GM23338 (cell line): ENCODE results near the gene NCKAP1.

ENCODE experiments used
- CREB1 ChIP-seq: fragments of 250-450 bp; sonication (Bioruptor Pico); IDR thresholded peaks from 2 replicates; pipeline ENCODE4 v1.5.0; 2020; ENCODE audit warnings: low read depth, mild to moderate bottlenecking, moderate library complexity
- CTCF ChIP-seq, 2 experiments: fragments of 200-600 bp in 1 of 2; sonication (generic) in 1 of 2; conservative IDR thresholded peaks; 2 replicates each; pipeline versions ENCODE4 v1.5.1 to v1.6.1; 2016 to 2017; ENCODE audit warnings: antibody characterized with exemption in 2 of 2, low read depth in 2 of 2, mild to moderate bottlenecking in 2 of 2, moderate library complexity in 1 of 2
- EZH2 ChIP-seq: fragments of 200-600 bp; sonication (generic); IDR thresholded peaks from one replicate; pipeline ENCODE4 v1.8.0; 2017; ENCODE audit warnings: antibody characterized with exemption, mild to moderate bottlenecking, low read depth; ENCODE audit not compliant: unreplicated experiment
- EZH2phosphoT487 ChIP-seq: fragments of 200-600 bp; sonication (generic); IDR thresholded peaks from one replicate; pipeline ENCODE4 v1.8.1; 2018; ENCODE audit warnings: antibody characterized with exemption; ENCODE audit not compliant: unreplicated experiment
- JUNB ChIP-seq: IDR thresholded peaks from one replicate; pipeline ENCODE4 v1.6.1; 2016; ENCODE audit warnings: antibody characterized with exemption; ENCODE audit not compliant: unreplicated experiment
- NANOG ChIP-seq: IDR thresholded peaks from 2 replicates; pipeline ENCODE4 v1.6.1; 2016; ENCODE audit warnings: antibody characterized with exemption, borderline replicate concordance
- POLR2AphosphoS5 ChIP-seq: IDR thresholded peaks from 2 replicates; pipeline ENCODE4 v1.6.1; 2016; ENCODE audit warnings: antibody characterized with exemption, low read depth
- REST ChIP-seq: IDR thresholded peaks from one replicate; pipeline ENCODE4 v1.6.1; 2018; ENCODE audit warnings: antibody characterized with exemption; ENCODE audit not compliant: unreplicated experiment
- STAT1 ChIP-seq: IDR thresholded peaks from one replicate; pipeline ENCODE4 v1.6.1; 2016; ENCODE audit warnings: antibody characterized with exemption; ENCODE audit not compliant: unreplicated experiment
- ZNF114 ChIP-seq: fragments of 250-450 bp; sonication (Bioruptor Pico); IDR thresholded peaks from 2 replicates; pipeline ENCODE4 v1.5.0; 2020; ENCODE audit warnings: mild to moderate bottlenecking, moderate library complexity
- ZNF331 ChIP-seq: fragments of 250-450 bp; sonication (Bioruptor Pico); IDR thresholded peaks from 2 replicates; pipeline ENCODE4 v1.5.0; 2020; ENCODE audit warnings: low read depth, mild to moderate bottlenecking, moderate library complexity
- TF ChIP-seq, protein P1 (sequence below): IDR thresholded peaks from 2 replicates; pipeline ENCODE4 v1.6.1; 2016; ENCODE audit warnings: antibody characterized with exemption

- TF ChIP-seq POLR2AphosphoS5 (no peak), CTCF (conservative IDR thresholded peaks at IDR 0.05; ENCODE audit: low read depth in 2 of 2) (no peak), NANOG (no peak), ZNF331 (no peak), REST (no peak), EZH2 (no peak), CREB1 (CRISPR knock-in tag) (no peak), EZH2phosphoT487 (no peak), JUNB (no peak), ZNF114 (CRISPR knock-in tag) (no peak), STAT1 (no peak)
- TF ChIP-seq, protein P1, sequence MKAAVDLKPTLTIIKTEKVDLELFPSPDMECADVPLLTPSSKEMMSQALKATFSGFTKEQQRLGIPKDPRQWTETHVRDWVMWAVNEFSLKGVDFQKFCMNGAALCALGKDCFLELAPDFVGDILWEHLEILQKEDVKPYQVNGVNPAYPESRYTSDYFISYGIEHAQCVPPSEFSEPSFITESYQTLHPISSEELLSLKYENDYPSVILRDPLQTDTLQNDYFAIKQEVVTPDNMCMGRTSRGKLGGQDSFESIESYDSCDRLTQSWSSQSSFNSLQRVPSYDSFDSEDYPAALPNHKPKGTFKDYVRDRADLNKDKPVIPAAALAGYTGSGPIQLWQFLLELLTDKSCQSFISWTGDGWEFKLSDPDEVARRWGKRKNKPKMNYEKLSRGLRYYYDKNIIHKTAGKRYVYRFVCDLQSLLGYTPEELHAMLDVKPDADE: no peak
These were observed 39.9 kb upstream of the NCKAP1 start for GRCh38 chr2:183078163-183078463.
